GDM1 (cell line): ENCODE data around the gene MED13L.

Source experiments
- DNase-seq: peaks from one replicate; lab custom pipeline; 2025; lab: John Stamatoyannopoulos, UW

MED13L gene

GRCh38 chr12:115966376-115966775, 311.1 kb downstream of the MED13L start:
- DNase-seq: no peak

- DNase-seq: no peak
These were observed 312.9 kb downstream of the MED13L start for GRCh38 chr12:115964626-115965025.

DNA sequence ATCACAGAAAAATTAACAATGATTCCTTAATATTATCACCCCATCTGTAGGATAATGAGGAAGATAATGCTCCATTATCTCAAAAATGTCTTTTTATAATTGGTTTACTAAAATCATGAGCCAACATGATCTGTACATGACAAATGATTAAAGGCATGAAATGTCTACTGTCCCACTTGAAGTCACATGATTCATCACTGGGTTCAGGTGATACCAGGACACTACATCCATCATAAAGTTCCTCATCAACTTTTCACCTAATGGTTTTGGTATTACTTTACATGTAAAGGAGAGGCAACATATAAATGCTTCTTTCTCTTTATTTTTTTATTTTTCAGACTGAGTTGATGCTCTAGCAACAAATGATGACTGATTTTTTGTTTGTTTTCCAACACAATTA, 313.3 kb downstream of the MED13L start:
- DNase-seq: no peak

DNA sequence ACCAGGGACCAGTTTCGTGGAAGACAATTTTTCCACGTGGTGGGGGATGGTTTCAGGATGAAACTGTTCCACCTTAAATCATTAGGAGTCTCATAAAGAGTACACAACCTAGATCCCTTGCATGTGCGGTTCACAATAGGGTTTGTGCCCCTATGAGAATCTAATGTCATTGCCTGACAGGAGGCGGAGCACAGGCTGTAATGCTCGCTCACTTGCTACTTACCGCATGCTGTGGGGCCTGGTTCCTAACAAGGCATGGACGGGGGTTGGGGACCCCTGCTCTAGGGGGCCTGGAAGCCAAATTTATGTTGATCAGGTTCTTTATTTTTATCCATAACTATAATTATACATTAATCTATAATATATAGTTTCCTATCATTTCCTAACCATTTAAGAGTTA, 315.3 kb downstream of the MED13L start:
- no peak for DNase-seq

DNA sequence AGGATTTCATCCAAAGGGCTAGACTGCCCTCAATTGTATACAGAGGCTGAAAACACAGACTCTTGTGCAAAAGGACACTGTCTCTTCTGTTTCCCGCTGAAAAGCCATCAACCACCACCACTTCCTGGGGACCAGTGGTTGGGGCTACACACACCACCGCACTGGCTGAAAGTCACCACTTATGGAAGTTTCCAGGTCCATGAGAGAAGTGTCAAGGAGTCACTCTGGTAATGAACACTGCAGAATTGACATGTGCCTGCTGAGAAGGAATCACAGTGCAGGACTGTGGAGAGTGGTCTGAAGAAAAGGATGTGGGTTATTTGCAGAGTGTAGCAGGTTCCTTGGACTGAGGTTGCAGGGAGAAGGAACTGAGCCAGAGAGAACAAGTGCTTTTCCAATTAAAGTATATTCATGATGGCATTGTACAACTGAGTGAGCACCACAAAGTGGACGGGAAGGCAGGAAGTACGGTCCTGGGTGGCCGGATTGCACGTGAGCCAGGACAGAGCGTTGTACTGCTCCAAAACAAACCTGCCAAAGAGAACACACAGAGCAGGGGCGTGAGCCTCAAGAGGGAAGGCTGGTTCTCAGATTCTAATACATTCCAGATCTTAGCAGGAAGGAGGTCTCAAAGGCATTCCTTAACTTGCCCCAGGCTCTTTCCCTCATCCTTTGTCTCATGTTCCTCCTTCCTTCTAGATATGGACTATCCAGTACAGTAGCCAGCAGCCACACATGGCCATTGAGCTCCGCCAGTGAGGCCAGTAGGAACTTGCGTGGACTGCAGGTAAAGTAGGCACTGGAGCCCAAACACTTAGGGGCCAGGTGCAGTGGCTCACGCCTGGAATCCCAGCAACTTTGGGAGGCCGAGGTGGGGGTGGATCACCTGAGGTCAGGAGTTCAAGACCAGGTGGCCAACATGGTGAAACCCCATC, 316.4 kb downstream of the MED13L start:
- no peak for DNase-seq

- no peak for DNase-seq
These were observed 319.7 kb downstream of the MED13L start for GRCh38 chr12:115957686-115958290.

DNA sequence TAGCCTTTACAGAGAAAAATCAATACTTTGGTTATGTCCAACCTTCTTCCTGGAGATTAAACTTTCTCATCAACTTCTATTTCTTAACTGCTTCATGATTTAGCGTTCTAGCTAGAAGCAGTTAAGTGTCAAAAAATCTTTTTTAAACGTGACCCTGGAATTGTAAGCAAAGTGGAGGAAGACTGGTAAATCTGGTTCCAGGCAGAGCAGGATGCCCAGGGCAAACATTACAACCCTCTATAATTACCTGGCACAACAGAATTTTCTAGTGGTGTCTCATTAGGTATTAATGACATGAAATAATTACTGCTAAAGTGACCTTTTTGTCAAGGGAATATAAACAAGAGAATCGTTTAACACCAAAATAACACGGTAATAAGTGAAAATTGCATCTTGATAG, 320.8 kb downstream of the MED13L start:
- DNase-seq: no peak

- no peak for DNase-seq
These were observed 321.3 kb downstream of the MED13L start for GRCh38 chr12:115956236-115956635.

GRCh38 chr12:115953450-115953849, 324.0 kb downstream of the MED13L start:
- DNase-seq: no peak

DNA sequence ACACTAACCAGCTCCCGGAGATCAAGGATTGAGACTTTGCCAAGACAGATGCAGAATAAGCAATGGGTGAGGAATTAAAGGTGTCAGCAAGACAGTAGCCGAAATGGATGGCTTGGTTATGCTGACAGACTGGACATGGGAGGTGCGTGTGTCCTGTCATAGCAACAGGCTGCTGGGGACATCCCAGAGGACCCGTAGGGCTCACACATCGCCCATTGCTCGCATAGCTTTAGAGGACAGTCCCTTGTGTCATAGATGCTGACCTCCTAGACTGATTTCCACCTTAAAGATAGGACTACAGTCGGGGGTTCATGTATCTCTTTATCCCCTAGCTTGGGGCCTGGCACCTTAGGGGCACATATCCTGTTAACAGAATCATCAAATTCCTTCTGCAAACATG, 324.5 kb downstream of the MED13L start:
- no peak for DNase-seq

- DNase-seq: no peak
These were observed 326.5 kb downstream of the MED13L start for GRCh38 chr12:115950959-115951358.

DNA sequence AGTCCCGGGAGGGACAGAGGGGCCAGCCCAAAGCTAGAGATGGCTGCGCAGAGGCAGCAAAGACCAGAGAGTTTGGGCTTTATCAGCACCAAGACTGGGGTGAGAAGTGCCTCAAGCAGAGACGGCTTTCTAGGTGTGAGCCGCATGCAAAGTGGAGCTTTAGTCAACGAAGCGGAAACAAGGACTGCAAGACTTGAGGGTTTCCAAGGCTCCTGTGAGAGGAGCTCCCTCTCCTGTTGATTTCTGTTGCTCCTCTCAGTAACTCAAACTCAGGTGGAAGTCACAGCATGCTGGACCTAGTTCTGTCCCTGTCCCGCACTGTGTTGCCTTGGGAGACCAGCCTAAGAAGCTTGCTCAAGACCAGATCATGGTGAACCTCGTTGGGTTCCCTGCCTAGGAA, 327.8 kb downstream of the MED13L start:
- DNase-seq: no peak

GRCh38 chr12:115947696-115948062, 329.8 kb downstream of the MED13L start:
- no peak for DNase-seq

DNA sequence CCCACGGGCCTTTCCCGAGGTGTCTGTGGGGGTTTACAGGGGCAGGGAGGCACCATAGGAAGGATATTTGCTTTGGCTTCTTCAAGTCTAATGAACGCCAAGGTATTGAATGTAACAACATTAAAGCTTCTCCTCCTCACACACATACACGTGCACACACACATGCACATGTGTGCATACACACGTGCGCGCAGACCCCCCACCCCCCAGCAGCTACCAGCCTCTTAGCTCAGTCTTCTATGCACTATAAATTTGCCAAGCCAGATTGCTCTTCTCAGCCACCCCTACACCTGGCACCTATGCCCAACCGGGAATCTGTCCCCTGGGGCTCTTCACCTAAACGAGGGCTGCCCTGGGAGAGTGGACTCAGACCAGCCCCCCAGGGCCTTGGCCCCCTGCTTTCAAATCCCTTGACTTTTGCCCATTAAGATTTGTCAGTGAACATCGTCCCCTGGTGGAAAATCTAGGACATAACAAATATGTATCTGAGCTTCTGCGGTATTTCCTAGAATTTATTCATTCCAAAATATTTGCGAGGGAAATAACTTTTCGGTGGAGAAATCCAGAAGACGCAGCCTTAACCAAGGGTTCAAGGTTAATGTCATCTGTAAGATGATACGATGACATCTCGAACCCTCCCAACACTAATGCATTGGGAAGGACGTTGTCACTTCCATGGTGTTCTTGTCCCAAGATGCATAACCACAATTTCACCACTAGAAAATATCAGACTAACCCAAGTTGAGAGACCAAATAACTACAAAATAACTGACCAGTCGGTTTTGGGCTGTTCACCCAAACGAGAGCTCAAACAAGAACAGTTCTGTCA, 330.4 kb downstream of the MED13L start:
- DNase-seq: no peak

DNA sequence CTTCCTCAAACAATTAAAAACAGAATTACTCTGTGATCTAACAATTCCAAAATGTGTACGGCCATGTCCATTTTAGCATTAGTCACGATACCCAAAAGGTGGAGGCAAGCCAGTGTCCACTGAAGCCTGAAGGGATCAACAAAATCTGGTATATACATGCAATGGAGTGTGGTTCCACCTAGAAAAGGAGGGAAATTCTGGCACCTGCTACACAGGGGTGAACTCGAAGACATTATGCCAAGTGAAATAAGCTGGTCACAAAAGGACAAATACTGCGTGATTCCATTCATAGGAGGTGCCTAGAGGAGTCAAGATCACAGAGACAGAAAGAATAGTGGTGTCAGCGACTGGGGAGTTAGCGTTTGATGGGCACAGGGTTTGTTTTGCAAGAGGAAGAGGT, 331.4 kb downstream of the MED13L start:
- no peak for DNase-seq

GRCh38 chr12:115945491-115945885, 332.0 kb downstream of the MED13L start:
- DNase-seq: no peak

DNA sequence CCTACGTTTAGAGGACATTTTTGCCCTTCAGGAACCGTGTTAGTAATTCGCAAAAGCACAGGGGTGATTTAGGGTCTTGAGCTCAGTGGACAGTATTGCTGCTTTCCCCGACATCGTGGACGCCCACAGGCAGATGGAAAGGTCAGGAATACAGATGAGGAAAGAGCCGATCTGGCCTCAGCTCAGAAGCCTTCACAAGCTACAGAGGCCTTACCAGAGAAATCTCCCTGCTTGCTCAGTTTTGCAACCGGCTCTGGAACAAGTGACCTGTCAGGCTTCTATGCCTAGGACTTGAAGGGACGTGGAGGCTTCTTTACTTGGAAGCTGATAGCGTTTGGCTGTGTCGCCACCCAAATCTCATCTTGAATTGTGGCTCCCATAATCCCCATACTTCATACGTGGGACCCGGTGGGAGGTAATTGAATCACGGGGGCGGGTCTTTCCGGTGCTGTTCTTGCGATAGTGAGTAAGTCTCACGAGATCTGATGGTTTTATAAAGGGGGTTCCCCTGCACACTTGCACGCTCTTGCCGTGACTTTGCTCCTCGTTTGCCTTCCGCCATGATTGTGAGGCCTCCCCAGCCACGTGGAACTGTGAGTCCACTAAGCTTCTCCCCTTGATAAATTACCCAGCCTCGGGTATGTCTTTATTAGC, 332.5 kb downstream of the MED13L start:
- no peak for DNase-seq

DNA sequence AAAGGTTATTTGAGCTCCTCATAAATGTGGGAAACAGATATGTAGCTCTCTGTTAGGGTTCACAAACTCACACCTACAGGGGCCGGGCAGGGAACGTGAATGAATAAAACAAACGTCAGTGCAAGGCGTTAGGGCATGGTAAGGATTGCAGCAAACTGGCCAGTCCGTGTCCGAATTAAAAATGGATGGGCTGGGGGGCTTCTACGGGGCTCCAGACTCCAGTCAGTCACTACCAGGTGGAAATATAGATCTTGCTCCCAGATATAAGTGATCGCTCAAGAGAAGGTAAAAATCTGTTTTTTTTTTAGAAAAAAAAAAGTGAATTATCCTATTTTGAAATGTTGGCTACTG, 333.1 kb downstream of the MED13L start:
- no peak for DNase-seq

DNA sequence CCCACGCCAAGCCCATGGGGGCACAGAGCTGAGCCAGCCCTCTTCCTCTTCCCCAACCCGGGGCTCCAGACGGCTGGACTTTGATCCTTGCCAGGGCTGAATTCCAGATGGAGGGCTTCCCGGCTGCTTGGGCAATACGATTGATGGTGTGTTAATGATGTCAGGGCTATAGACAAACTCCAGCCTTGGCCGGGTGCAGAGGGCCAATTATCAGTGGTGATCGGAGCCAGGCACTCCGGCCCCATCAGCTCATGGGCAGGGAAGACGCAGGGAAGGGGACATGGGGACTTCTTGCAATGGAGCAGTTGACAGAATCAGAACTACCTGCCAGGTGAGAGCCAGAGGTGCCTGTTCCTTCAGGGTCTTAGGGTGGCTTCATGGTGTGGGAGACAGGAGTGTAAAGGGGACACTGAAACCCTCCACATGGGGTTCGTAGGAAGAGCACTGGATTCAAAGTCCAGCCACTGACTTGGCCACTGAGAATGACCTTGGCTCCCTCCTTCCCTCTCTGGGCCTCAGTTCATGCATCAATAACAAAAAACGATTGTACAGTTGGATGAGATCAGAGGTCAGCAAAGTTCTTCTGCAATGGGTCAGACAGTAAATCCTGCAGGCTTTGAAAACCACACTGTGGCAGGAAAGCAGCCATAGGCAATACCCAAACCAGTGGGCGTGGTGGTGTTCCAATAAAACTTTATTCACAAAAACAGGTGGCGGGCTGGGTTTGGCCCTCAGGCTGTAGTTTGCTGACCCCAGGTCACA, 333.7 kb downstream of the MED13L start:
- no peak for DNase-seq

- DNase-seq: no peak
These were observed 334.2 kb downstream of the MED13L start for GRCh38 chr12:115943310-115943629.

GRCh38 chr12:115942346-115942745, 335.1 kb downstream of the MED13L start:
- DNase-seq: no peak

- DNase-seq: no peak
These were observed 336.1 kb downstream of the MED13L start for GRCh38 chr12:115941362-115941761.
